ENCODE data around the gene CCDC192.
"Not testable (repeated sequence)": the region's sequence is repeated elsewhere in the genome, so short reads cannot be mapped to it uniquely, and the experiment has no call there.

CCDC192 gene, protein sequence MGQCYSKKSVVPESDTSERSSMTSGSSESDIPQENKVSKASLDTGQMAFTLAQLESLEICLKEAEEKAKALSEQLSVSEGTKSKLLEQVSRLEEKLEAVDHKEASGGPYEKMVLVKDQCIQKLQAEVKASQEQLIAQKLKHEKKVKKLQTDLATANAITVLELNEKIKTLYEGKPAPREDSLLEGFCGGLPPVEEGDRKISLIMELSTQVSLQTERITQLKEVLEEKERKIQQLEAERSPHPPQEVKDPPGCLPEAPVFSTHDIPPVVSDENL

DNA sequence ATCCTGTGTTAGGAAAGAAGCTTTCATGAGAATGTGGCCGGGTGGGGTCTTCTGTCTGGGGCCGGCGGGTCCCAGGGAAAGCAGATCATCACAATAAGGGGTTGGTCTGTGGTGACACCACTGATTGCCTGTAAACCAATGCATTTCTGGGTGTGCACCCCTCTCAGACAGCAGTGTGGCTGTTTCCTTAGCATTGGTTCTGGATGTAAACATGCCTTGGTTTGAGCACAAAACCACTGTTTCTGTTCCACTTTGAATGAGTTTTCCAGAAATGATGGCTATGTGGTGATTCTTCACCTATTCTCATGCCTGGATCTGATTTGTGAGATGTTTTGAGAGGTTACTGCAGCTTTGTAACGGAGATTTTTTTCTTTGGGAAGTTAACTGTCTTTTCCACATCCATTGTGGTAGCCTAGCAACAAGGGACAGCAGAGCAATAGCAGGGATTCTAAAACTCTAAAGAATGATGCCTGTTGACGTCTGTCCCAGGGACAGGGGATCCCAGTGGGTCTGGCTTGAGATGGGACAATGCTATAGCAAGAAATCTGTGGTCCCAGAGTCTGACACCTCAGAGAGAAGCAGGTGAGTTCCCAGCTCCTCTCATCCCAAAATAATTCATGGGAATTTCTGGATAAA is at the start of gene CCDC192:
Gene CCDC192, plus strand, starts transcription at position 466 of the 636 bp plus-strand sequence. Its CDS starts 55 bp downstream, at position 521.
- no peak for DNase-seq (ENCODE audit: low read depth)

- DNase-seq (ENCODE audit: low read depth), result no peak
Observed at GRCh38 chr5:127656825-127657224, 46.4 kb upstream of the CCDC192 start.

- no peak for DNase-seq (ENCODE audit: low read depth)
Observed at GRCh38 chr5:127660047-127660733, 43.0 kb upstream of the CCDC192 start.

- no peak for DNase-seq (ENCODE audit: low read depth)
Observed at GRCh38 chr5:127664093-127664492, 39.1 kb upstream of the CCDC192 start.

DNA sequence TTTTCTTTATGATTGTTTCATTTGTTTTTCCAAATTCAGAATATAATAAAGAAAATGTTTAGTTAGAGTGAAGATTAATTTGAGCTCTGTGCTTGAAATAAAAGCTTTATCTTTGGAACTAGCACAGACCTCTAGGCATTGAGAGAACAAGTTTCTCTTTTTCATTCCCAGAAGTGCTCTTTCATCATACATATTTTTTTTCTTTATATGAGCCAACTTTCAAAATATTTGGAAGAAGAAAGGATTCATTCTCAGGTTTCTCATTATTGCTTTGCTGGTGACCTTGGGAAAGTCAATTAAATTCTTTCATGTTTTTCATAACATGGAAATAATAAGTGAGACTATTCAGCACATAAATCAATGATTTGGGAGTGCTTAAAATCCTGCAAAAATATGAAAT is 37.5 kb upstream of the CCDC192 start:
- DNase-seq (ENCODE audit: low read depth), result no peak

GRCh38 chr5:127666043-127666716 is 37.0 kb upstream of the CCDC192 start:
- no peak for DNase-seq (ENCODE audit: low read depth)

- DNase-seq (ENCODE audit: low read depth), result no peak
Observed at GRCh38 chr5:127667926-127668325, 35.3 kb upstream of the CCDC192 start.

GRCh38 chr5:127671218-127671617 is 32.0 kb upstream of the CCDC192 start:
- no peak for DNase-seq (ENCODE audit: low read depth)

DNA sequence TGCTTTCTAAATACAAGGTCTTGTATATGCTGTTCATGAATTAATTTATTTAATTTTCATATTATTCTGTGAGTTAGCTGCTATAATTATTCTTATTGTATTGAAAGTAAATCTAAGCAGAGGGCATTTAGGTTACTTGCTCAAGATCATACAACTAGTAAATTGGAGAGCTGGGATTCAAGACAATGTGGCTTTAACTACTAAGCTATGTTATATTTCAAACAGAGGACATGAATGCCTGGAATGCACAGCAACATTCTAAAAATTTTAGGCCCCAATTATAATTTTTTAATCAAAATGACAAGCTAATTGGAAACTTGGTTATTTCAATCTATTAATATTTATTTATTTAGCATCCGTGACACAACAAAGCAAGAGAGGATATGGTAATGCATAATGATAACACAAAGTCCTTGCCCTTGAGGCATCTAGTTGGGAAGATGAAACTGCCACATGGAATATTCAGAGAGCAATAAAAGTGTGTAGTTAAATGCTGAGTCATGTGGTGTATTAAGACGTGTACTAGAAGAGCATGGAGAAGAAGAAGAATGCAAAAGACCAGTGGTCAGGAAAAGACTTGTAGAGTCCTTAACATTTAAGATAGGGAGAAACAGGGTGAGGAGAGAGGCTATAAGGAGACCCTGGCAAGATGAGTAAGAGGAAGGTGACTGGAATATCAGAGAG is 29.9 kb upstream of the CCDC192 start:
- DNase-seq (ENCODE audit: low read depth), result no peak

DNA sequence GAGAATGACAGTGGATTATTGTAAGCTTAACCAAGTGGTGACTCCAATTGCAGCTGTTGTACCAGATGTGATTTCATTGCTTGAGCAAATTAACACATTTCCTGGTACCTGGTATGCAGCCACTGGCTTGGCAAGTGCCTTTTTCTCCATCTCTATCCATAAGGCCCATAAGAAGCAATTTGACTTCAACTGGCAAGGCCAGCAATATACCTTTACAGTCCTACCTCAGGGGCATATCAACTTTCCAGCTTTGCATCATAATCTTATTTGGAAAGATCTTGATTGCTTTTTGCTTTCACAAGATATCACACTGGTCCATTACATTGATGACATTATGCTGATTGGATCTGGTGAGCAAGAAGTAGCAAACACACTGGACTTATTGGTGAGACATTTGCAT is 26.2 kb upstream of the CCDC192 start:
- not testable (repeated sequence) for DNase-seq (ENCODE audit: low read depth)

- not testable (repeated sequence) for DNase-seq (ENCODE audit: low read depth)
Observed at GRCh38 chr5:127679691-127680330, 23.4 kb upstream of the CCDC192 start.

- DNase-seq (ENCODE audit: low read depth), result no peak
Observed at GRCh38 chr5:127680595-127680994, 22.6 kb upstream of the CCDC192 start.

GRCh38 chr5:127683008-127683407 is 20.2 kb upstream of the CCDC192 start:
- no peak for DNase-seq (ENCODE audit: low read depth)

DNA sequence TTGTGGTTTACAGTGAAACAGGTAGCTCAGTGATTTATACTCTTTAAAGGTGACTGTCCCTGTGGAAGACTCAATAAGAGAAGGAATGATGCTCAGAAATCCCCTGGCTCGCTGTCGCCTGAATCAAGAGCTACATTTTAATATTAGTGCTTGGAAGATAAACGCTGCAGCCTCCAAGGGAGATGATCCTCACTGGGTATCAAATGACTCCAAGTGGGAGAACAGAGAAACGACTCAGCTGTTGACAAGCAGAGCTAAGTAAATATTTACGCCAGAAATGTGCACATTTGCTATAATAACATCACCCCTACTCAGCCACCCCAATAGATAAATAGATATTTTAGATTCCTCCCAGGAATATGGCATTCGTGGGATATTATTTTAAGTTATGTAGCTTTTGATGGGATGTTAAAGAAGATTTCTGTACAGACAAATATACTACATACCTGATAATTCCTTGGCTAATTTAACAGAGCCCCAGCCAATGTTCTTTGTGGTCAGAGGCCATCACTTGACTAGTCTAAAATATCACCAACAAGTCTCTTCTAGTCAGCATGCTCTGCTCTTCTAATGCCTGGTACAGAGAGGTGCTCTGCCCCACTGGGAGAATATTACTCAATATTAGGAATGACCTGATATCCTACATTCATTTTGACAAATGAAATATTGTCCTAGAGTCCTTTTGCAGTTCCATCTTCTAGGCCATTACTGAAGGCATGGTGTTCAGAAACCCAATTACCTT is 18.3 kb upstream of the CCDC192 start:
- no peak for DNase-seq (ENCODE audit: low read depth)

DNA sequence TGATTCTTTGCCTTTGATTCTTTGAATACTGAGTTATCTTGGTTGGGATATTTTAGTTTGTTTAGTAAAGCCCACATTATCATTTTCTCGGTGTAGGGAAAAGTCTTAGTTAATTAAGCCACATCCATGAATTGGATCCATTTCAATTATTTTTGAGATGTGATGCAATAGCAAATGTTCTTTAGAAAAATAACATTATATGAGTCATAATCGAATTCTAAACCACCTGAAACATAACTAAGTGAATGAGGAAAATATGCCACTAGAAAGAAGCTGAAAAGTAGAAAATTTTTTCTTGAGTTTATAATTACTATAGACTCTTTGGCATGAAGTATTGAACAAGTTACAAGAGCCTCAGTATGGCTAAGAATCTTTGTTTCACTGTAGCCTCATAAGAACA is 17.5 kb upstream of the CCDC192 start:
- DNase-seq (ENCODE audit: low read depth), result no peak

DNA sequence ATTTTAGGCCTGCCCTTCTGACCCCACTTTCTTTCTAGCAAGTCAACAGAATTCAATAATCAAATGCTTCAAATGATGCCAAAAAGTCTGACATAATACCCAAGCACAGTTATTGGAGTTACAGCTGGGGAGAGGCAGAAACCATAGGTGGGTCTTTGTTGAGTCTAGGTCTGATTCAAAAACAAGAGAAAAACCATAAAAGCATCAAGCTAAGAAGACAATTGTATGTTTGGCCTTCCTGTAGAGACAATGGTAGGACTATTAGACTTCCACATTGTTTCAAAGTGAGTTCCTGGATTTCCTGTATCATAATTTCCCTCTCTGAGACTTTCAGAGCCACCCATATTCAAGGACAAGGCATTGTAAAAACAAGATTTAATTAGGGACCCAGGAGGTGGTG is 16.8 kb upstream of the CCDC192 start:
- no peak for DNase-seq (ENCODE audit: low read depth)

- DNase-seq (ENCODE audit: low read depth), result no peak
Observed at GRCh38 chr5:127694518-127695171, 8.5 kb upstream of the CCDC192 start.

DNA sequence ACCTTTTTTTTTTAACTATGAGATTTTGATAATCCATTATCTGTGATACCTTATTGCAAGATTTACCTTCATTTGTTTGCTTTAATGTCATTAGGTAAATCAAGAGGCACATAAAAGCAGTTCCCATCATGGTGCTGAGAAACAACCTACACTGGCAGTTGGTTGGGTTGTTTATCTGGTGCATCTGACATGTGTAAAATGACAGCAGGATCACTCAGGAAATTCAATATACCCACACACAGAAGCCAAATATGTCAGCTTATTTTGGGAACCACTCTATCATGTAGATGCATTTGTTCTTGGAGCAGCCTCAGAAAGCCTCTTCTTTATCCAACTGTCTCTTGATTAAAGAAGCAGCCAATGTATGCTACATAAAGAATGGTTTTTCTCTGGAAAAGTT is 7.8 kb upstream of the CCDC192 start:
- DNase-seq (ENCODE audit: low read depth), result no peak

- DNase-seq (ENCODE audit: low read depth), result no peak
Observed at GRCh38 chr5:127696683-127697082, 6.5 kb upstream of the CCDC192 start.

DNA sequence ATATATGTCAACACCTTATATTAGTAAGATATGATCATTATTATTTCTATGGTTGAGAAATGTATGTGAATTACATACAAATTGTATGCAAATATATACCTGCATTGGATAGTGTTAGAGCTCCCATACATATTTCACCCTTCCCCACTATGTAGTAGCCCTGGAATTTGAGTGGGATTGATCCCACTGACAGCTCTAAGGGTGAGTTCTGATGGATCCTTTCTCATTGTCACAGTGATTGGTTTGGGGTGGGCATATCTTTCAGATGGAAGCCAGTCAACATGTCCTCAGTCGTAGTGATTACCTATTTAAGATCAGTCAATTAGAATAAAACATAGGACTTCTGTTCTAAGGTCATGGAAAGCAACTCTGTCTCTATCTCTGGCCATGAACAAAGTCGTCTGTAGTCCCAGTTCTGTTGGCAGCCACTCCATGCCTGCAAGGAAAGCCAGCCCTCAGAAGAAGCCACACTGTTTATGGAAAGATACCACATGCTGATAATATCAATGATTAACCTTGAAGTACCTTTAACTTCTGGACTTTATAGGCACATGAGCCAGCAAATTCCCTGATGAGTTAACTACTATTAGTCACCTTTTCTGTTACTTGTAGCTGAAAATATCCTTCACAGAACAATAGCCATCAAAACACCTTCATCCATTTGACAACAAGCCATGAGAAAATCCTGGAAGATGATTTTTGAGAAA is 5.1 kb upstream of the CCDC192 start:
- DNase-seq (ENCODE audit: low read depth), result no peak
